Memory B cell (primary cell): Measurements from ENCODE around the gene LRRC34.

ENCODE experiments used
- ATAC-seq: fragments of 150-1000 bp; cut with Tn5 transposase; 2 replicates; pipeline ENCODE4 v1.10.0; 2021; ENCODE audit warnings: low read depth, mild to moderate bottlenecking, moderate library complexity
- DNase-seq, 2 donors: peaks; one replicate each; pipeline ENCODE4 v3.0.0; 2022; ENCODE audit warnings: low spot score in 2 of 2
- H3K27ac Mint-ChIP-seq: one replicate; pipeline ENCODE4 v1.8.0; 2022; ENCODE audit warnings: mild to moderate bottlenecking, moderate library complexity, mixed read lengths
- H3K27me3 Mint-ChIP-seq: one replicate; pipeline ENCODE4 v1.8.0; 2022; ENCODE audit warnings: mixed read lengths
- H3K36me3 Mint-ChIP-seq: one replicate; pipeline ENCODE4 v1.8.0; 2022; ENCODE audit warnings: mild to moderate bottlenecking, mixed read lengths
- H3K4me1 Mint-ChIP-seq: one replicate; pipeline ENCODE4 v1.8.0; 2022; ENCODE audit warnings: mixed read lengths
- H3K4me3 Mint-ChIP-seq: one replicate; pipeline ENCODE4 v1.8.0; 2022; ENCODE audit warnings: mild to moderate bottlenecking, moderate library complexity, mixed read lengths
- H3K9me3 Mint-ChIP-seq: one replicate; pipeline ENCODE4 v1.8.0; 2022; ENCODE audit warnings: mixed read lengths

Gene LRRC34

GRCh38 chr3:169812332-169813235, at the start of gene LRRC34, which contains the start of gene LRRIQ4:
Gene LRRC34 (minus strand): TSS chr3:169812904. CDS start chr3:169812548, 356 bp downstream.
Gene LRRIQ4 (plus strand): TSS chr3:169812870. CDS start chr3:169821922, 9,052 bp downstream.
- no peaks in the 10 kb centered on the region for H3K27me3 Mint-ChIP-seq
- DNase-seq (peak; percentile 46 to 71), ATAC-seq (peak; percentile 57)
- H3K36me3 Mint-ChIP-seq = peaks cover 8% of the 10 kb centered on the region
- peaks cover 5% of the 10 kb centered on the region for H3K9me3 Mint-ChIP-seq
- H3K4me1 Mint-ChIP-seq = peaks cover 25% of the 10 kb centered on the region
- H3K27ac Mint-ChIP-seq = peak within 1 kb of the TSS; percentile 83
- peak within 1 kb of the TSS; percentile 87 for H3K4me3 Mint-ChIP-seq

GRCh38 chr3:169861871-169862270, 49.2 kb upstream of the LRRC34 start:
- Mint-ChIP-seq H3K27me3 (no peaks in the 10 kb centered on the region), H3K36me3 (no peaks in the 10 kb centered on the region), H3K27ac (no peak overlapping the region), H3K9me3 (no peaks in the 10 kb centered on the region), H3K4me3 (no peak overlapping the region), H3K4me1 (peaks cover 20% of the 10 kb centered on the region)
- DNase-seq (no peak), ATAC-seq (no peak)

GRCh38 chr3:169857811-169858210, 45.1 kb upstream of the LRRC34 start:
- no peaks in the 10 kb centered on the region for H3K9me3 Mint-ChIP-seq
- H3K36me3 Mint-ChIP-seq = no peaks in the 10 kb centered on the region
- DNase-seq (no peak), ATAC-seq (no peak)
- no peak overlapping the region for H3K4me3 Mint-ChIP-seq
- H3K4me1 Mint-ChIP-seq = no peaks in the 10 kb centered on the region
- peaks cover 2% of the 10 kb centered on the region for H3K27me3 Mint-ChIP-seq
- no peak overlapping the region for H3K27ac Mint-ChIP-seq

- Mint-ChIP-seq H3K4me1 (peaks cover 2% of the 10 kb centered on the region), H3K9me3 (no peaks in the 10 kb centered on the region), H3K36me3 (no peaks in the 10 kb centered on the region), H3K27me3 (peaks cover 2% of the 10 kb centered on the region), H3K4me3 (no peak overlapping the region), H3K27ac (no peak overlapping the region)
- ATAC-seq = no peak
- DNase-seq = no peak
These were observed 42.8 kb upstream of the LRRC34 start for GRCh38 chr3:169855514-169855913.

- Mint-ChIP-seq H3K27ac (no peak overlapping the region), H3K36me3 (no peaks in the 10 kb centered on the region), H3K4me3 (no peak overlapping the region), H3K9me3 (no peaks in the 10 kb centered on the region), H3K4me1 (peaks cover 21% of the 10 kb centered on the region), H3K27me3 (peaks cover 2% of the 10 kb centered on the region)
- DNase-seq = no peak
- no peak for ATAC-seq
These were observed 37.9 kb upstream of the LRRC34 start for GRCh38 chr3:169850618-169851017.

GRCh38 chr3:169848741-169849140, 36.0 kb upstream of the LRRC34 start:
- Mint-ChIP-seq H3K27ac (no peak overlapping the region), H3K4me3 (no peak overlapping the region), H3K27me3 (peaks cover under 1% of the 10 kb centered on the region), H3K36me3 (no peaks in the 10 kb centered on the region), H3K9me3 (no peaks in the 10 kb centered on the region), H3K4me1 (peaks cover 21% of the 10 kb centered on the region)
- DNase-seq = no peak
- ATAC-seq = no peak

- ATAC-seq (no peak), DNase-seq (no peak)
- Mint-ChIP-seq H3K4me3 (no peak overlapping the region), H3K27ac (peak overlapping the region; percentile 97), H3K9me3 (no peaks in the 10 kb centered on the region), H3K4me1 (peaks cover 28% of the 10 kb centered on the region), H3K27me3 (no peaks in the 10 kb centered on the region), H3K36me3 (no peaks in the 10 kb centered on the region)
These were observed 35.2 kb upstream of the LRRC34 start for GRCh38 chr3:169847896-169848295.

- Mint-ChIP-seq H3K36me3 (no peaks in the 10 kb centered on the region), H3K4me3 (peak overlapping the region; percentile 77), H3K27ac (peak overlapping the region; percentile 97), H3K27me3 (no peaks in the 10 kb centered on the region), H3K4me1 (peaks cover 29% of the 10 kb centered on the region), H3K9me3 (no peaks in the 10 kb centered on the region)
- DNase-seq (peak in 1 of 2 donors; percentile 24), ATAC-seq (peak; percentile 97)
These were observed 33.9 kb upstream of the LRRC34 start for GRCh38 chr3:169846458-169847193.

GRCh38 chr3:169842960-169843359, 30.3 kb upstream of the LRRC34 start:
- Mint-ChIP-seq H3K4me1 (peaks cover 32% of the 10 kb centered on the region), H3K9me3 (no peaks in the 10 kb centered on the region), H3K4me3 (peak overlapping the region; percentile 34), H3K27ac (no peak overlapping the region), H3K27me3 (no peaks in the 10 kb centered on the region), H3K36me3 (no peaks in the 10 kb centered on the region)
- ATAC-seq (no peak), DNase-seq (no peak)

GRCh38 chr3:169841171-169841570, 28.5 kb upstream of the LRRC34 start:
- no peaks in the 10 kb centered on the region for H3K27me3 Mint-ChIP-seq
- peak; percentile 72 for ATAC-seq
- no peak for DNase-seq
- peak overlapping the region; percentile 56 for H3K27ac Mint-ChIP-seq
- peak overlapping the region; percentile 75 for H3K4me3 Mint-ChIP-seq
- H3K36me3 Mint-ChIP-seq = peaks cover 2% of the 10 kb centered on the region
- H3K4me1 Mint-ChIP-seq = peaks cover 30% of the 10 kb centered on the region
- no peaks in the 10 kb centered on the region for H3K9me3 Mint-ChIP-seq

- no peaks in the 10 kb centered on the region for H3K9me3 Mint-ChIP-seq
- H3K4me1 Mint-ChIP-seq = peaks cover 39% of the 10 kb centered on the region
- no peaks in the 10 kb centered on the region for H3K27me3 Mint-ChIP-seq
- ATAC-seq = no peak
- H3K36me3 Mint-ChIP-seq = peaks cover 2% of the 10 kb centered on the region
- no peak overlapping the region for H3K4me3 Mint-ChIP-seq
- no peak overlapping the region for H3K27ac Mint-ChIP-seq
- DNase-seq = no peak
These were observed 25.9 kb upstream of the LRRC34 start for GRCh38 chr3:169838511-169839030.

- ATAC-seq = no peak
- Mint-ChIP-seq H3K36me3 (peaks cover 2% of the 10 kb centered on the region), H3K4me3 (no peak overlapping the region), H3K27ac (peak overlapping the region; percentile 72), H3K9me3 (no peaks in the 10 kb centered on the region), H3K4me1 (peaks cover 32% of the 10 kb centered on the region), H3K27me3 (no peaks in the 10 kb centered on the region)
- no peak for DNase-seq
These were observed 24.2 kb upstream of the LRRC34 start for GRCh38 chr3:169836942-169837275.

GRCh38 chr3:169836078-169836941, 23.6 kb upstream of the LRRC34 start:
- no peak for DNase-seq
- Mint-ChIP-seq H3K9me3 (no peaks in the 10 kb centered on the region), H3K36me3 (peaks cover 2% of the 10 kb centered on the region), H3K27ac (peak overlapping the region; percentile 72), H3K4me3 (no peak overlapping the region), H3K4me1 (peaks cover 31% of the 10 kb centered on the region), H3K27me3 (no peaks in the 10 kb centered on the region)
- peak; percentile 99 for ATAC-seq
